Neural progenitor cell (in vitro differentiated cells): ENCODE results near the gene COL4A4. TPM values are rescaled to one million over a fixed set of nuclear protein-coding genes. Genes with fewer than 3 reads are reported as not detected.

ENCODE experiments used
- DNase-seq: peaks from one replicate; pipeline ENCODE4 v3.0.0-alpha.2; 2016; ENCODE audit warnings: low spot score
- H2AFZ ChIP-seq: fragments of 200-600 bp; sonication (generic); replicated peaks from 2 replicates; pipeline ENCODE4 v1.6.1; 2016; ENCODE audit warnings: antibody characterized with exemption
- H3F3A ChIP-seq: fragments of 200-600 bp; sonication (generic); 2 replicates; pipeline ENCODE4 v1.6.1; 2016; ENCODE audit warnings: antibody characterized with exemption, low read depth
- H3K27ac ChIP-seq: fragments of 200-600 bp; sonication (generic); 2 replicates; pipeline ENCODE4 v1.5.1; 2016; ENCODE audit warnings: mild to moderate bottlenecking
- H3K27me3 ChIP-seq: fragments of 200-600 bp; sonication (generic); 2 replicates; pipeline ENCODE4 v1.6.1; 2016; ENCODE audit warnings: mild to moderate bottlenecking, moderate library complexity
- H3K36me3 ChIP-seq: fragments of 200-600 bp; sonication (generic); 2 replicates; pipeline ENCODE4 v1.5.1; 2016
- H3K4me1 ChIP-seq: fragments of 200-600 bp; sonication (generic); 2 replicates; pipeline ENCODE4 v1.6.1; 2016; ENCODE audit warnings: mixed run types
- H3K4me2 ChIP-seq: fragments of 200-600 bp; sonication (generic); 2 replicates; pipeline ENCODE4 v1.6.1; 2016
- H3K4me3 ChIP-seq: fragments of 200-600 bp; sonication (generic); 2 replicates; pipeline ENCODE4 v1.5.1; 2016
- H3K79me2 ChIP-seq: fragments of 200-600 bp; sonication (generic); 2 replicates; pipeline ENCODE4 v1.6.1; 2016; ENCODE audit warnings: low read depth
- H3K9ac ChIP-seq: fragments of 200-600 bp; sonication (generic); 2 replicates; pipeline ENCODE4 v1.6.1; 2016
- H3K9me3 ChIP-seq: fragments of 200-600 bp; sonication (generic); 2 replicates; pipeline ENCODE4 v1.5.1; 2016; ENCODE audit warnings: low read depth
- H4K20me1 ChIP-seq: fragments of 200-600 bp; sonication (generic); 2 replicates; pipeline ENCODE4 v1.6.1; 2016; ENCODE audit warnings: low read depth
- H3K27ac Mint-ChIP-seq: 3 replicates; pipeline ENCODE4 v1.8.0; 2021; ENCODE audit warnings: mixed read lengths
- H3K27me3 Mint-ChIP-seq: 2 replicates; pipeline ENCODE4 v1.8.0; 2022; ENCODE audit warnings: low read depth, mild to moderate bottlenecking, inconsistent platforms, moderate library complexity, mixed read lengths; ENCODE audit not compliant: insufficient read depth
- H3K36me3 Mint-ChIP-seq: 3 replicates; pipeline ENCODE4 v1.8.0; 2021; ENCODE audit warnings: mixed read lengths
- H3K4me1 Mint-ChIP-seq: 3 replicates; pipeline ENCODE4 v1.8.0; 2021; ENCODE audit warnings: mixed read lengths
- H3K4me3 Mint-ChIP-seq: 3 replicates; pipeline ENCODE4 v1.8.0; 2021; ENCODE audit warnings: mild to moderate bottlenecking, moderate library complexity, mixed read lengths
- H3K9me3 Mint-ChIP-seq: 3 replicates; pipeline ENCODE4 v1.8.0; 2020; ENCODE audit warnings: mixed read lengths
- EZH2 ChIP-seq: fragments of 200-600 bp; sonication (generic); IDR thresholded peaks from 2 replicates; pipeline ENCODE4 v1.6.1; 2017; ENCODE audit warnings: antibody characterized with exemption, mild to moderate bottlenecking, moderate library complexity
- EZH2phosphoT487 ChIP-seq: fragments of 200-600 bp; sonication (generic); IDR thresholded peaks from 2 replicates; pipeline ENCODE4 v1.6.1; 2017; ENCODE audit warnings: antibody characterized with exemption
- total RNA-seq: library from RNA; depleted of rRNA; stranded (reverse); fragments of >200 nt; gene quantifications from 2 replicates; pipeline ENCODE4 v1.2.3, GENCODE V29; 2015; ENCODE audit warnings: low replicate concordance
- TF ChIP-seq, protein P1 (sequence below): fragments of 200-600 bp; sonication (generic); IDR thresholded peaks from 2 replicates; pipeline ENCODE4 v1.5.1; 2017; ENCODE audit warnings: antibody characterized with exemption, mild to moderate bottlenecking

Gene COL4A4
- total RNA-seq, 1 donor from 2014 or later: 0.60 TPM

GRCh38 chr2:227188292-227188691 lies 24.3 kb upstream of the COL4A4 start:
- Histone ChIP-seq H3K9me3 (no peaks in the 10 kb centered on the region), H3K79me2 (no peaks in the 10 kb centered on the region), H3K4me2 (no peak overlapping the region), H2AFZ (peak overlapping the region; percentile 7), H3K27ac (no peak overlapping the region), H3K9ac (no peak overlapping the region), H3K4me1 (peaks cover 11% of the 10 kb centered on the region), H3K4me3 (no peak overlapping the region), H3K27me3 (no peaks in the 10 kb centered on the region), H3F3A (no peaks in the 10 kb centered on the region), H4K20me1 (no peaks in the 10 kb centered on the region), H3K36me3 (no peaks in the 10 kb centered on the region)
- peaks cover 19% of the 10 kb centered on the region for H3K4me1 Mint-ChIP-seq
- no peak for DNase-seq
- no peak for TF ChIP-seq EZH2phosphoT487
- TF ChIP-seq, protein P1, sequence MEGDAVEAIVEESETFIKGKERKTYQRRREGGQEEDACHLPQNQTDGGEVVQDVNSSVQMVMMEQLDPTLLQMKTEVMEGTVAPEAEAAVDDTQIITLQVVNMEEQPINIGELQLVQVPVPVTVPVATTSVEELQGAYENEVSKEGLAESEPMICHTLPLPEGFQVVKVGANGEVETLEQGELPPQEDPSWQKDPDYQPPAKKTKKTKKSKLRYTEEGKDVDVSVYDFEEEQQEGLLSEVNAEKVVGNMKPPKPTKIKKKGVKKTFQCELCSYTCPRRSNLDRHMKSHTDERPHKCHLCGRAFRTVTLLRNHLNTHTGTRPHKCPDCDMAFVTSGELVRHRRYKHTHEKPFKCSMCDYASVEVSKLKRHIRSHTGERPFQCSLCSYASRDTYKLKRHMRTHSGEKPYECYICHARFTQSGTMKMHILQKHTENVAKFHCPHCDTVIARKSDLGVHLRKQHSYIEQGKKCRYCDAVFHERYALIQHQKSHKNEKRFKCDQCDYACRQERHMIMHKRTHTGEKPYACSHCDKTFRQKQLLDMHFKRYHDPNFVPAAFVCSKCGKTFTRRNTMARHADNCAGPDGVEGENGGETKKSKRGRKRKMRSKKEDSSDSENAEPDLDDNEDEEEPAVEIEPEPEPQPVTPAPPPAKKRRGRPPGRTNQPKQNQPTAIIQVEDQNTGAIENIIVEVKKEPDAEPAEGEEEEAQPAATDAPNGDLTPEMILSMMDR: no peak
- TF ChIP-seq EZH2: no peak
- H3K36me3 Mint-ChIP-seq: no peaks in the 10 kb centered on the region
- no peak overlapping the region for H3K4me3 Mint-ChIP-seq
- peaks cover 6% of the 10 kb centered on the region for H3K9me3 Mint-ChIP-seq
- H3K27ac Mint-ChIP-seq: no peak overlapping the region
- H3K27me3 Mint-ChIP-seq: peaks cover 3% of the 10 kb centered on the region

GRCh38 chr2:227186751-227187150 lies 22.7 kb upstream of the COL4A4 start:
- Mint-ChIP-seq H3K27ac (no peak overlapping the region), H3K27me3 (peaks cover 3% of the 10 kb centered on the region), H3K9me3 (peaks cover 4% of the 10 kb centered on the region), H3K36me3 (no peaks in the 10 kb centered on the region), H3K4me1 (peaks cover 23% of the 10 kb centered on the region), H3K4me3 (no peak overlapping the region)
- no peak for DNase-seq
- H3K9ac ChIP-seq: no peak overlapping the region
- no peaks in the 10 kb centered on the region for H3K36me3 ChIP-seq
- no peak overlapping the region for H3K27ac ChIP-seq
- no peaks in the 10 kb centered on the region for H3K27me3 ChIP-seq
- no peaks in the 10 kb centered on the region for H3K79me2 ChIP-seq
- no peak overlapping the region for H3K4me2 ChIP-seq
- no peaks in the 10 kb centered on the region for H4K20me1 ChIP-seq
- no peaks in the 10 kb centered on the region for H3K9me3 ChIP-seq
- H3K4me1 ChIP-seq: peaks cover 10% of the 10 kb centered on the region
- no peak for TF ChIP-seq EZH2
- no peak for TF ChIP-seq EZH2phosphoT487
- TF ChIP-seq, protein P1: no peak
- no peak overlapping the region for H2AFZ ChIP-seq
- H3F3A ChIP-seq: no peaks in the 10 kb centered on the region
- H3K4me3 ChIP-seq: no peak overlapping the region

DNA sequence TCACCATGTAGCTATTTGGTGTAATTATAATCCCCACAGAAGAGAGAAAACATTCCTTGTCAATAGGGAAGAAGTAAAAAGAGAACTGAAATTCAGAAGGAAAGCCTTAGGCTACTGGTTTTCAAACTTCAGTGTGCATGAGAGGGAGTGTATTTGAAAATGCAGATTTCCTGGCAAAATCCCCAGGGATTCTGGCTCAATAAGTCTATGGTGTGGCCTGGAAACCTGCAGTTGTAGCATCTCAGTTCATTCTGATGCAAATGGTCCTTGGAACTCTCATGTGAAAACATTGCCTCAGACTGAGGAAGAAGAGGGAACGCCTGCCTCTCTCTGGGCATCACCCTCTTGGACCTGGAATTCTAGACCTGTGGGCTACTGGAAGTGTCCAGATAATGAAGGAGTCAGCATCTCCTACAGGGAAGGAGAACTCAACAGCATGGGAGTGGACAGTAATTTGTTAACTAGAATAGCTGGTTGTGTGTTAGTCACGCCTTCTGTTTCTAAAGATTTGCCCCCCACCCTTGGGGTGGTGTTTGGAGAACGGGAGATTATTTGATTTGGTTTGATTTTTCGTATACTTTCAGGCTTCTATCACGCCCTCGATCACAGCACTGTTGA lies 21.7 kb upstream of the COL4A4 start:
- Mint-ChIP-seq H3K9me3 (peaks cover 4% of the 10 kb centered on the region), H3K27me3 (peaks cover 3% of the 10 kb centered on the region), H3K4me3 (no peak overlapping the region), H3K4me1 (peaks cover 17% of the 10 kb centered on the region), H3K27ac (no peak overlapping the region), H3K36me3 (no peaks in the 10 kb centered on the region)
- Histone ChIP-seq H3K79me2 (no peaks in the 10 kb centered on the region), H3K4me2 (no peak overlapping the region), H3K27me3 (no peaks in the 10 kb centered on the region), H3K36me3 (no peaks in the 10 kb centered on the region), H4K20me1 (no peaks in the 10 kb centered on the region), H3F3A (no peaks in the 10 kb centered on the region), H3K4me3 (no peak overlapping the region), H3K4me1 (no peaks in the 10 kb centered on the region), H2AFZ (no peak overlapping the region), H3K27ac (no peak overlapping the region), H3K9ac (no peak overlapping the region), H3K9me3 (no peaks in the 10 kb centered on the region)
- DNase-seq: no peak
- TF ChIP-seq EZH2phosphoT487: no peak
- TF ChIP-seq, protein P1: no peak
- TF ChIP-seq EZH2: no peak
